Muscle of leg (tissue), 11 donors: ENCODE measurements around the gene LIX1L. TPM values are rescaled to one million over a fixed set of nuclear protein-coding genes. Genes with fewer than 3 reads are reported as not detected.
A peak's percentile ranks its signal among the peaks of the same experiment; 100 is the strongest.

ENCODE experiments used
- DNase-seq: peaks from one replicate; pipeline ENCODE4 v3.0.0; 2013
- H3K27ac ChIP-seq: one replicate; pipeline ENCODE4 v1.5.1; 2013; ENCODE audit warnings: mild to moderate bottlenecking, low read length, control low read depth
- H3K27me3 ChIP-seq: one replicate; pipeline ENCODE4 v1.6.1; 2013; ENCODE audit warnings: low read length; ENCODE audit not compliant: control insufficient read depth, insufficient read depth
- H3K36me3 ChIP-seq: one replicate; pipeline ENCODE4 v1.6.1; 2013; ENCODE audit warnings: low read length; ENCODE audit not compliant: control insufficient read depth, insufficient read depth
- H3K4me1 ChIP-seq: one replicate; pipeline ENCODE4 v1.6.1; 2013; ENCODE audit warnings: low read length; ENCODE audit not compliant: control insufficient read depth, insufficient read depth
- H3K4me3 ChIP-seq: one replicate; pipeline ENCODE4 v1.5.1; 2013; ENCODE audit warnings: low read length, control low read depth
- H3K9me3 ChIP-seq: replicated peaks from 2 replicates; pipeline ENCODE4 v1.6.1; 2013; ENCODE audit warnings: low read depth, low read length; ENCODE audit not compliant: control insufficient read depth
- WGBS: methylation state at CpG from one replicate; pipeline ENCODE4 v1.1.5; 2013; ENCODE audit warnings: missing lambda C conversion rate; ENCODE audit not compliant: insufficient coverage; 5-methylcytosine and 5-hydroxymethylcytosine counted together
- polyA plus RNA-seq, 8 donors: library from polyadenylated mRNA; unstranded; fragments of 120-200 nt; gene quantifications; one replicate each; pipeline versions ENCODE4 v1.2.1 to v1.2.3, GENCODE V29; 2013; ENCODE audit warnings: inconsistent platforms in 1 of 8, low replicate concordance in 1 of 8; ENCODE audit not compliant: insufficient read length in 8 of 8, insufficient read depth in 1 of 8
- total RNA-seq: library from RNA; stranded (reverse); fragments of 120-200 nt; gene quantifications from one replicate; pipeline ENCODE4 v1.2.4, GENCODE V29; 2013

LIX1L gene
- total and polyA plus RNA-seq, 9 donors: 23.4 to 35.9 (median 28.3) TPM

DNA sequence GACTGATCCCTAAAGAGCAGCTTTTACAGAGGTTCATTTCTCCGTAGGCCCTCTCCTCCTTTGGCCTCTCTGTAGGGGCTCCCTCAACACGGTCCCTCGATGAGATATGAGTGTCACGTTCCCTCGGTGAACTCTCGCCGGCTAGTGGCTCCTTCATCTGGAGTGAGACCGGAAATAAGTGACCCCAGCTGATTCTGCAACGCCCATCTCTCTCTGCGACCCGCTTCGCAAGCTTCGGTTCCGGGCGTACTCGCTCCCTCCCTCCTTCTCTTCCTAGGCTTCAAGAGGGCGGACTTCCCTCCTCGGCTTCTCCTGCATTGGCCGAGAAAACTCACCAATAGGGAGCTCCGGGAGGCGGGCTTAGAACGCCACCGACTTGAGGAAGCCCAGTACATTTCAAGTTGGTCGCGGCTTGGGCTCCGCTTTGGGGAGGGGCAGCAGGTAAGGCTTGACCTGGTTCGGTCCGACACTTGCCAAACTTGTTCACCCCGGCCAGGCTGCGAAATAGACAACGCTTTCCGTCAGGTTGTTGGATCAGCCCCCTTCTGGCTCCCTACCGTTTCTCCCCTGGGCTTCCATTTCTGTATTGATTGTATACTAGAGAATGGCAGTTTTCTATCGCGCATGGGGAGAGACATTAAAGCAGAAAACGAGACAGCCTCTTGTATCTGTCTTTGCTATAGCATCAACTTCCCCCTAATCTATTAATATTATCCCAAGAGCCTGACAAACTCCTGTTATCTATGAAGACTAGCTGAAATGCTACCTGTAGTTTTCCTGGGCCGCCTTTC lies 6.7 kb upstream of the LIX1L start, which contains the start of the genes ANKRD34A and POLR3GL:
Gene ANKRD34A (minus strand): TSS at position 248 of the 791 bp plus-strand sequence. CDS start 2,816 bp downstream, outside the sequence.
Gene POLR3GL (plus strand): TSS at position 363 of the 791 bp plus-strand sequence. CDS start 10,176 bp downstream, outside the sequence.
- peak; percentile 99 for DNase-seq
- 0% methylated on average over 22 of the region's 37 CpGs for WGBS
- Histone ChIP-seq H3K9me3 (peaks cover 7% of the 10 kb centered on the region), H3K36me3 (no peaks in the 10 kb centered on the region), H3K27me3 (peaks cover 8% of the 10 kb centered on the region), H3K4me3 (peak within 1 kb of the TSS; percentile 61), H3K4me1 (peaks cover 40% of the 10 kb centered on the region), H3K27ac (peak within 1 kb of the TSS; percentile 91)

GRCh38 chr1:145963265-145964019 lies 5.6 kb upstream of the LIX1L start:
- peaks cover 43% of the 10 kb centered on the region for H3K4me1 ChIP-seq
- no peaks in the 10 kb centered on the region for H3K36me3 ChIP-seq
- H3K9me3 ChIP-seq: peaks cover 7% of the 10 kb centered on the region
- WGBS: 10% methylated on average over 2 of the region's 5 CpGs
- DNase-seq: peak; percentile 49
- peaks cover 8% of the 10 kb centered on the region for H3K27me3 ChIP-seq
- H3K27ac ChIP-seq: peak overlapping the region; percentile 91
- peak overlapping the region; percentile 61 for H3K4me3 ChIP-seq

DNA sequence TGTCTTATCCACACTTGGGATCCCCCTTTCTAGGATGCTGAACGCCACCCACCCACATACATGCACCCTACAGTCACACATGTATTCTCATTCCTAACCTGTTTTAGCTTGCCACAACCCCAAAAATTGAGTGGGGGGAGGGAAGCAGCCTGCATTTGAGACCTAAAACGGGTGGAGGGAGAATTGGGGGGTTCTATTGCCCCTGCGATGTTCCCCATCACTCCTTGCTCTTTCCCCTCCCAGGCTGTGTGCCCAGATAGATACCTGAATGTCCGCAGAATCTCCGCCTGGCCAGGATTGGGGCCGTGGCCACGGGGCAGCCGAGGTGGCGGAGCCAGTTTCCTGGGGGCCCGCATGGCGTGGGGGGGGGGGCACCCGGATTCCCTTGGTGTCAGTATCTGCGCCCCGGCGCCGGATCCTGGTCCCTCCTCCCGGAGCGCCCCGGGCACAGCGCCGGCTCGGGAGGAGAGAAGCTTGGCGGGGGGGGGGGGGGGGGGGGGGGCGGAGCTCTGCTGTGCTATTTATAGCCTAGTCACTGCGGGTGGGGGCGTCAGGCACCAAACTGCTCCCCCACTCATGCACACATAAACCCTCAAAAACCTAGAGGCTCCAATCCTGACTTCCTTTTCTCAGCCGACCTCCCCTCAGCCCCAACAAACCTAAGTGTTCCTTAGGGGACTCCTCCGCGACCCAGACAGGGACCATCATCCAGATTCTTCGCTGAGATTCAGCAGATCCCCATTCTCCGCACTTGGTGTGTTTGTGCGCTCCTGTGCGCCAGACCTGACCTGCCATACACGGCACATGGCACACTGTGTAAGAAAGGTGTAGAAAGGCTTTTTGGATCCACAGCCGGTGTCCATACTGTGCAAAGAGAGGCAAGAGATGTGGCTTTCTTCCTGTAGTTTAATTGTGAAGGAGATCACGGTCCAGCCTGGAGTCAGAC lies 4.6 kb upstream of the LIX1L start:
- peaks cover 8% of the 10 kb centered on the region for H3K27me3 ChIP-seq
- H3K27ac ChIP-seq: peak overlapping the region; percentile 91
- no peaks in the 10 kb centered on the region for H3K36me3 ChIP-seq
- peaks cover 4% of the 10 kb centered on the region for H3K9me3 ChIP-seq
- WGBS: 8% methylated on average over 9 of the region's 36 CpGs
- peak overlapping the region; percentile 69 for H3K4me3 ChIP-seq
- peaks cover 46% of the 10 kb centered on the region for H3K4me1 ChIP-seq
- DNase-seq: peak; percentile 61

GRCh38 chr1:145961425-145962156 lies 3.8 kb upstream of the LIX1L start:
- 1% methylated on average over 49 of the region's 57 CpGs for WGBS
- H3K4me3 ChIP-seq: peak overlapping the region; percentile 69
- H3K27me3 ChIP-seq: peaks cover 8% of the 10 kb centered on the region
- no peaks in the 10 kb centered on the region for H3K36me3 ChIP-seq
- peaks cover 48% of the 10 kb centered on the region for H3K4me1 ChIP-seq
- H3K9me3 ChIP-seq: no peaks in the 10 kb centered on the region
- peak; percentile 54 for DNase-seq
- peak overlapping the region; percentile 7 for H3K27ac ChIP-seq

DNA sequence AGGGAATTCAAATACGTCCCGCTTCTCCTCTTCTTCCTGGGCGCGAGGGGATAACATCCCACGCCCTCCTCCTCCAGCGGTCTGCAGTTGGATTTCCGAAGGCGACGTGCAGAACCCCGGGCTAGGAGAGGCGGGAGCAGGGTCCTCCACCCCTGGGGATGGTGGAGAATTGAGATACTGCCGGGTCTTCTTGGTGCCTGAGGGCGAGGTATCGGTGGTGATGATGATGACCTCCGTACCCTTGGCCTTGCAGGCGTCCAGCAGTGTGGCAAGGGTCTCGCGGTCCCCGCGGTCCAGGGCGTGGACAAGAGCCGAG lies 3.2 kb upstream of the LIX1L start:
- Histone ChIP-seq H3K27me3 (peaks cover 8% of the 10 kb centered on the region), H3K9me3 (no peaks in the 10 kb centered on the region), H3K4me1 (peaks cover 50% of the 10 kb centered on the region), H3K4me3 (peak overlapping the region; percentile 69), H3K27ac (peak overlapping the region; percentile 87), H3K36me3 (no peaks in the 10 kb centered on the region)
- WGBS: 0% methylated on average over 11 of the region's 22 CpGs
- DNase-seq: no peak

DNA sequence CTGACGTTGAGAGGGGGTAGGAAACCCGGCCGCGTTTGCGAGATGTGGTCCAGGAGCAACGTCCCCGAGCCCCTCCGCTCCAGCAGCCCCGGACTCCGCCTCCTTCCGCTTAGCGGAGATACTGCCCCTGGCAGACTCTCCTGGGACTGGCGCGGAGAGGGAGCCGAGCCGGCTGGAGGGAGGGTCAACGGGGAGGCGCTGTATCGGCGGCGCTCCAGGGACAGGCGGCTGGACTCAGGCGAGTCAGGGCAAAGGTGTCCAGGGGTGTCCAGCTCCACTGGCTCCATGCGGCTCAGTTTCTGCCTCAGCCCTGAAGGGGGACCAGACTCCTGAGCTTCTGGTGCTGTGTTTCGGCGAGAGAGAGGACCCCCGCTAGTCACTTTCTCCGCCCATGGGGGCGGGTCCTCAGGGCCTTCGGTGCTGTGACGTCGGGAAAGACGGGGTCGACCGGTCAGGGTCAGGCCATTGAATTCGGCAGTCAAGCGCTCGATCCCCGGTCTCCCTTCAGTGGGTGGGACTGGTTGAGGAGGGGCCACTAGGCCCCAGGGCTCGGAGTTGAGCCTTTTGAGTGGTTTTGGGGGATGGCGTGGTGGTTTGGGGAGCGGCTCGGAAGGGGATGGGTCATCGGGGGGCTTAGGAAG lies 2.8 kb upstream of the LIX1L start:
- no peaks in the 10 kb centered on the region for H3K9me3 ChIP-seq
- under 1% methylated on average over 39 of the region's 44 CpGs for WGBS
- H3K4me1 ChIP-seq: peaks cover 54% of the 10 kb centered on the region
- no peaks in the 10 kb centered on the region for H3K36me3 ChIP-seq
- H3K27me3 ChIP-seq: peaks cover 8% of the 10 kb centered on the region
- peak overlapping the region; percentile 87 for H3K27ac ChIP-seq
- H3K4me3 ChIP-seq: peak overlapping the region; percentile 69
- DNase-seq: peak; percentile 92

DNA sequence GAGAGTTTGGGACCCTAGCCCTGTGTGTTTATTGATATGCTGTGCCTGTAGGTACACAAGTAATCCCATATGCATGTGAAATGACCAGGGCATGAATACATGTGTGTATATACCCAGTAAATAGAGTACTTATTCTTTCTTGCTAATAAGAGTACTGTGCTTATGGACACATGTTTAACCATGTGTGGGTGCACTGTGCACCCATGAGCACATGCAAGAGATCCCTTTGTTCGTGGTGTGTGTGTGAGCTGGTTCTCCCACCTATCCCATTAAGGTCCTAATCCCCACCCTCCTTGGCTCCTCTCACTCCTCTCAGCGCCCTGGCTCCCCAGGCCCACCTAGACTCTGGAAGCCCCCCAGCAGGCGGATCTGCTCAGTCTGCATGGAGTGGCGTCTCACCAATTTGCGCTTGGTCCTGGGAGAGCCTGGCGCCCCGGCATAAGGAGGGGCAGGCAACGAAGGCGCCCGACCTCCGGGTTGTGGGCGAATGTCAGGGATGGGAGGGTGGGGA lies 2.2 kb upstream of the LIX1L start:
- peak overlapping the region; percentile 87 for H3K27ac ChIP-seq
- H3K27me3 ChIP-seq: peaks cover 8% of the 10 kb centered on the region
- H3K4me1 ChIP-seq: peaks cover 57% of the 10 kb centered on the region
- H3K4me3 ChIP-seq: peak overlapping the region; percentile 69
- WGBS: 8% methylated on average over 9 of the region's 12 CpGs
- H3K9me3 ChIP-seq: no peaks in the 10 kb centered on the region
- H3K36me3 ChIP-seq: no peaks in the 10 kb centered on the region
- DNase-seq: no peak

DNA sequence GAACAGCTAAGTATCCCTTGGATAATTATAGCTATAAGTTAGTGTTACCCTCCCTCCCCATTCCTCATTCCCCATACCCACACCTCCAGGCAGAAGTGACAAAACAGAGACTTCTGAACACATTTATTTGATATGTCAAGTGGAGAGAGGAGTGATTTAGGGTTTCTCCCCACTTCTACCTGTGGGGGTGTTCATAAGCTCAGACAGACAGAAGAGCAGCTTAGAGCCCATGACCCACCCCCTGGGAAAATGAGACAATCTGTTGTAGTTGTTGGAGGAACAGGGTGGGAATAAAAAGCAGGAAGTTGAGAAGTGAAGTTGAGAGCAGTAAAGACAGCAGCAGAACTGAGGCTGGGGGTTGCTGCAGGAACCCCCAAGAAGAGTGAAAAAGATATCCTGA lies 1.5 kb upstream of the LIX1L start:
- DNase-seq: no peak
- no peaks in the 10 kb centered on the region for H3K9me3 ChIP-seq
- H3K4me1 ChIP-seq: peaks cover 62% of the 10 kb centered on the region
- peaks cover 8% of the 10 kb centered on the region for H3K27me3 ChIP-seq
- no peaks in the 10 kb centered on the region for H3K36me3 ChIP-seq
- H3K4me3 ChIP-seq: no peak overlapping the region
- no peak overlapping the region for H3K27ac ChIP-seq

DNA sequence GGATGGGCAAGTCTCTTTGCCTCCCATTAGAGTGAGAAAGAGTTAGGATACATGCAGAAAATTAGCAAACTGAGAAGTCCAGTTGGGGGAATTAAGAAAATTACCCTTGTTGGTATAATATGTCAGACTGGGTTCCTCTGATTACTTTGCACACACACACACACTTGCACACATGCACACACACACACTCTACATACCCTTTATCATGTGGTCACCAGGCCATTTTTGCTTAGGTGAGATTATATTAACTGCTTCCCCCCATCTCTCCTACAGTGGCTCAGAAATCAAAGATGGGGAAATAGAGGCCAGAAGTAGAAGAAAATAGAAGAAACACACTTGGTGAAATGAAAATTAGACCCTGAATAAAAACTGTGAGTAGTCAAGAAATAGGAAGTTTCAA lies 917 bp upstream of the LIX1L start:
- peaks cover 57% of the 10 kb centered on the region for H3K4me1 ChIP-seq
- DNase-seq: no peak
- H3K27ac ChIP-seq: no peak overlapping the region
- no peak overlapping the region for H3K4me3 ChIP-seq
- no peaks in the 10 kb centered on the region for H3K9me3 ChIP-seq
- no peaks in the 10 kb centered on the region for H3K36me3 ChIP-seq
- H3K27me3 ChIP-seq: peaks cover 8% of the 10 kb centered on the region
